Measurements from ENCODE around the gene CALY. TPM values are rescaled to one million over a fixed set of nuclear protein-coding genes. Genes with fewer than 3 reads are reported as not detected.

CALY gene
- total RNA-seq, 1 experiment from 2014 or later, result 0.47 TPM

DNA sequence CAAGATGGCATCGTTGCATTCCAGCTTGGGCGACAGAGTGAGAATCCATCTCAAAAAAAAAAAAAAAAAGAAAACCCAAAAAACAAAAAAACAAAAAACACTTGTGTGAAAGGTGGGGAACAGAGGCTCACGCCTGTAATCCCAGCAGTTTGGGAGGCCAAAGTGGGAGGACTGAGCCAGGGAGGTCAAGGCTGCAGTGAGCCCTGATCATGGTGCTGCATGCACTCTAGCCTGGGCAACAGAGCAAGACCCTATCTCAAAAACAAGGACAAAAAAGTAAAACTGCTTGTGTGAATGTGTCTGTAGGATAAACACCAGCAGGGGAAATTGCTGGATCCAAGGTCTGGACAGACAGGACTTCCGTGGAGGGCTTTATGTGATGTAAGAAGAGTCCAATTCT lies 46.9 kb upstream of the CALY start (continued):
- TF ChIP-seq, protein P1, sequence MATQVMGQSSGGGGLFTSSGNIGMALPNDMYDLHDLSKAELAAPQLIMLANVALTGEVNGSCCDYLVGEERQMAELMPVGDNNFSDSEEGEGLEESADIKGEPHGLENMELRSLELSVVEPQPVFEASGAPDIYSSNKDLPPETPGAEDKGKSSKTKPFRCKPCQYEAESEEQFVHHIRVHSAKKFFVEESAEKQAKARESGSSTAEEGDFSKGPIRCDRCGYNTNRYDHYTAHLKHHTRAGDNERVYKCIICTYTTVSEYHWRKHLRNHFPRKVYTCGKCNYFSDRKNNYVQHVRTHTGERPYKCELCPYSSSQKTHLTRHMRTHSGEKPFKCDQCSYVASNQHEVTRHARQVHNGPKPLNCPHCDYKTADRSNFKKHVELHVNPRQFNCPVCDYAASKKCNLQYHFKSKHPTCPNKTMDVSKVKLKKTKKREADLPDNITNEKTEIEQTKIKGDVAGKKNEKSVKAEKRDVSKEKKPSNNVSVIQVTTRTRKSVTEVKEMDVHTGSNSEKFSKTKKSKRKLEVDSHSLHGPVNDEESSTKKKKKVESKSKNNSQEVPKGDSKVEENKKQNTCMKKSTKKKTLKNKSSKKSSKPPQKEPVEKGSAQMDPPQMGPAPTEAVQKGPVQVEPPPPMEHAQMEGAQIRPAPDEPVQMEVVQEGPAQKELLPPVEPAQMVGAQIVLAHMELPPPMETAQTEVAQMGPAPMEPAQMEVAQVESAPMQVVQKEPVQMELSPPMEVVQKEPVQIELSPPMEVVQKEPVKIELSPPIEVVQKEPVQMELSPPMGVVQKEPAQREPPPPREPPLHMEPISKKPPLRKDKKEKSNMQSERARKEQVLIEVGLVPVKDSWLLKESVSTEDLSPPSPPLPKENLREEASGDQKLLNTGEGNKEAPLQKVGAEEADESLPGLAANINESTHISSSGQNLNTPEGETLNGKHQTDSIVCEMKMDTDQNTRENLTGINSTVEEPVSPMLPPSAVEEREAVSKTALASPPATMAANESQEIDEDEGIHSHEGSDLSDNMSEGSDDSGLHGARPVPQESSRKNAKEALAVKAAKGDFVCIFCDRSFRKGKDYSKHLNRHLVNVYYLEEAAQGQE (IDR thresholded peaks at IDR 0.05; ENCODE audit: low read depth), result no peak
- TF ChIP-seq ZNF274 (IDR thresholded peaks at IDR 0.05; ENCODE audit: low read depth, low read length), result no peak
- no peak for TF ChIP-seq FOSL1 (IDR thresholded peaks at IDR 0.05; ENCODE audit: low read depth)
- TF ChIP-seq RAD21 (IDR thresholded peaks at IDR 0.05; ENCODE audit: low read depth), result no peak
- no peak for TF ChIP-seq CEBPB (IDR thresholded peaks at IDR 0.05; ENCODE audit: low read depth)
- no peak for TF ChIP-seq EZH2phosphoT487 (IDR thresholded peaks at IDR 0.05; ENCODE audit: borderline replicate concordance)

DNA sequence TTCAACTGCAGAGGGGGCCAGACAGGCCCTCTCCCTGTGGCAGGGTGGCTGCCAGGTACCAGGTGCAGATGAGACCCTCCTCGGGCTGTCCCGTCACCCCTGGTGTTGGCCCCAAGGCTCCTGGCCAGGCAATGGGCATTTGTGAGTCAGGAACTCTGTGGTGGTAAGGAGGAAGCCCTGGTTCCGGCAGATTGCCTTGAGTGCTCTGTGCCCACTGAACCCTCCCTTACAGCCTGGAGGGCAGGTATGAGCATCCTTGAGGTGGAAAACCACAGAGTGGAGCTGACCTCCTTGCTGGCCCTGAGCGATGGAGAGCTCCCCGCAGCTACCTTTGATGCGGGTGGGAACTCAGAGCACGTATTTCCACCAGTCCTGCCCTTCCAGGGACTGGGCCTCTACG lies 44.3 kb upstream of the CALY start:
- H2AFZ ChIP-seq (ENCODE audit: low read depth, low read length, poor library complexity, severe bottlenecking), result no peak overlapping the region
- no peaks in the 10 kb centered on the region for H3K36me3 ChIP-seq (ENCODE audit: control insufficient read depth in 1 of 2, insufficient read depth in 2 of 2, low read length in 2 of 2)
- no peak for TF ChIP-seq FOSL1 (IDR thresholded peaks at IDR 0.05; ENCODE audit: low read depth)
- no peak for TF ChIP-seq EGR1 (IDR thresholded peaks at IDR 0.05; ENCODE audit: low read depth)
- TF ChIP-seq ZNF274 (IDR thresholded peaks at IDR 0.05; ENCODE audit: low read depth, low read length), result no peak
- TF ChIP-seq, protein P1 (IDR thresholded peaks at IDR 0.05; ENCODE audit: low read depth), result no peak
- TF ChIP-seq ZFX (IDR thresholded peaks at IDR 0.05), result no peak
- no peak for TF ChIP-seq ELF1 (IDR thresholded peaks at IDR 0.05; ENCODE audit: borderline replicate concordance, low read depth)
- no peak for TF ChIP-seq JUND (IDR thresholded peaks at IDR 0.05)
- TF ChIP-seq, protein P2, sequence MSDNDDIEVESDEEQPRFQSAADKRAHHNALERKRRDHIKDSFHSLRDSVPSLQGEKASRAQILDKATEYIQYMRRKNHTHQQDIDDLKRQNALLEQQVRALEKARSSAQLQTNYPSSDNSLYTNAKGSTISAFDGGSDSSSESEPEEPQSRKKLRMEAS (IDR thresholded peaks at IDR 0.05), result no peak
- TF ChIP-seq, protein P3, sequence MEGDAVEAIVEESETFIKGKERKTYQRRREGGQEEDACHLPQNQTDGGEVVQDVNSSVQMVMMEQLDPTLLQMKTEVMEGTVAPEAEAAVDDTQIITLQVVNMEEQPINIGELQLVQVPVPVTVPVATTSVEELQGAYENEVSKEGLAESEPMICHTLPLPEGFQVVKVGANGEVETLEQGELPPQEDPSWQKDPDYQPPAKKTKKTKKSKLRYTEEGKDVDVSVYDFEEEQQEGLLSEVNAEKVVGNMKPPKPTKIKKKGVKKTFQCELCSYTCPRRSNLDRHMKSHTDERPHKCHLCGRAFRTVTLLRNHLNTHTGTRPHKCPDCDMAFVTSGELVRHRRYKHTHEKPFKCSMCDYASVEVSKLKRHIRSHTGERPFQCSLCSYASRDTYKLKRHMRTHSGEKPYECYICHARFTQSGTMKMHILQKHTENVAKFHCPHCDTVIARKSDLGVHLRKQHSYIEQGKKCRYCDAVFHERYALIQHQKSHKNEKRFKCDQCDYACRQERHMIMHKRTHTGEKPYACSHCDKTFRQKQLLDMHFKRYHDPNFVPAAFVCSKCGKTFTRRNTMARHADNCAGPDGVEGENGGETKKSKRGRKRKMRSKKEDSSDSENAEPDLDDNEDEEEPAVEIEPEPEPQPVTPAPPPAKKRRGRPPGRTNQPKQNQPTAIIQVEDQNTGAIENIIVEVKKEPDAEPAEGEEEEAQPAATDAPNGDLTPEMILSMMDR (IDR thresholded peaks at IDR 0.05 in 2 of 3, conservative IDR thresholded peaks at IDR 0.05 in 1 of 3; ENCODE audit: borderline replicate concordance in 1 of 3, insufficient read depth in 1 of 3, low read depth in 2 of 3, low read length in 2 of 3), result no peak
- no peak for TF ChIP-seq SIN3A (IDR thresholded peaks at IDR 0.05; ENCODE audit: low read depth)
- TF ChIP-seq, protein P4, sequence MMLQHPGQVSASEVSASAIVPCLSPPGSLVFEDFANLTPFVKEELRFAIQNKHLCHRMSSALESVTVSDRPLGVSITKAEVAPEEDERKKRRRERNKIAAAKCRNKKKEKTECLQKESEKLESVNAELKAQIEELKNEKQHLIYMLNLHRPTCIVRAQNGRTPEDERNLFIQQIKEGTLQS (IDR thresholded peaks at IDR 0.05), result no peak
- TF ChIP-seq EZH2phosphoT487 (IDR thresholded peaks at IDR 0.05; ENCODE audit: borderline replicate concordance), result no peak
- no peak overlapping the region for H3K4me3 ChIP-seq (replicated peaks in 1 of 2; ENCODE audit: low read depth in 1 of 2, low read length in 2 of 2)
- H3K4me1 ChIP-seq (ENCODE audit: control insufficient read depth in 1 of 2, insufficient read depth in 2 of 2, low read length in 2 of 2), result peaks cover 0 to 6% of the 10 kb centered on the region in 2 experiments; a peak in 1 of 4 replicates
- ChIA-PET RAD21 (ENCODE audit: low non-redundant PET in 1 of 2, low total read pairs in 2 of 2, uncharacterized antibody in 2 of 2, unreplicated experiment in 2 of 2) (no interaction called here), POLR2A (no interaction called here), CTCF (no interaction called here)
- BruUV-seq (replicated peaks), result TSS peak; percentile 38
- no peaks in the 10 kb centered on the region for H3K27me3 ChIP-seq (ENCODE audit: insufficient read depth, low read length)
- no peaks in the 10 kb centered on the region for H3K9me3 ChIP-seq (ENCODE audit: control insufficient read depth in 1 of 2, insufficient read depth in 1 of 2, low read depth in 1 of 2, low read length in 2 of 2)
- intact Hi-C loops (cut with micrococcal nuclease), result no loop called here
- H4K20me1 ChIP-seq (ENCODE audit: insufficient read depth), result no peaks in the 10 kb centered on the region
- no peak for ATAC-seq
- no peak overlapping the region for H3K9ac ChIP-seq (ENCODE audit: low read length)
- H3K9me2 ChIP-seq (ENCODE audit: insufficient read depth), result no peaks in the 10 kb centered on the region
- H3K79me2 ChIP-seq (ENCODE audit: insufficient read depth, low read length), result no peaks in the 10 kb centered on the region
- H3K4me2 ChIP-seq (ENCODE audit: low read length), result no peak overlapping the region
- DNase-seq (ENCODE audit: low read depth, low spot score), result no peak
- H3K27ac ChIP-seq (ENCODE audit: low read depth, low read length), result no peak overlapping the region

Data from HCT116 (cell line).